A549 (cell line): ENCODE measurements around the gene LGR6. TPM values are rescaled to one million over a fixed set of nuclear protein-coding genes. Genes with fewer than 3 reads are reported as not detected.
A peak's percentile ranks its signal among the peaks of the same experiment; 100 is the strongest.

Experiments used
- ATAC-seq, 2 experiments: fragments of 200-7000 bp in 1 of 2; fragments of >200 bp in 1 of 2; cut with Nextera tagmentation in 1 of 2; cut with Tn5 transposase in 1 of 2; 3 replicates each; pipeline versions ENCODE4 v1.8.0 to v1.9.1; 2018 to 2020; ENCODE audit warnings: mild to moderate bottlenecking in 1 of 2, moderate library complexity in 1 of 2
- CTCF ChIA-PET: fragments of 300-600 bp; sonication (Branson Sonifier 250); formaldehyde crosslinking; extraction: SDS; loops from one replicate; lab custom pipeline; 2021; ENCODE audit warnings: antibody characterized with exemption, inconsistent platforms; lab: Yijun Ruan, JAX
- POLR2A ChIA-PET: fragments of 350-600 bp; formaldehyde crosslinking; extraction: SDS; loops from one replicate; lab custom pipeline; 2021; ENCODE audit warnings: antibody characterized with exemption, inconsistent platforms; lab: Yijun Ruan, JAX
- DNase-seq, 2 experiments: peaks; one replicate each; pipeline versions ENCODE4 v3.0.0 to v3.0.0-alpha.2; 2011 to 2016; ENCODE audit warnings: low read depth in 1 of 2, low spot score in 1 of 2
- FAIRE-seq: peaks from 2 replicates; lab custom pipeline; 2011; peaks lifted over from hg19 to GRCh38; lab: Jason Lieb, UNC
- H3K27ac ChIP-seq, 2 experiments: fragments of >200 bp; sonication (Bioruptor Twin); formaldehyde crosslinking; 3 replicates each; pipeline ENCODE4 v1.5.1; 2016 to 2017
- H3K4me1 ChIP-seq: fragments of >200 bp; sonication (Bioruptor Twin); formaldehyde crosslinking; 3 replicates; pipeline ENCODE4 v1.6.1; 2016
- H3K4me2 ChIP-seq: fragments of >200 bp; sonication (Bioruptor Twin); formaldehyde crosslinking; 3 replicates; pipeline ENCODE4 v1.6.1; 2016
- H3K4me3 ChIP-seq: fragments of >200 bp; sonication (Bioruptor Twin); formaldehyde crosslinking; 3 replicates; pipeline ENCODE4 v1.5.1; 2016
- H3K9me3 ChIP-seq: fragments of >200 bp; sonication (Bioruptor Twin); formaldehyde crosslinking; 3 replicates; pipeline ENCODE4 v1.6.1; 2016
- CBX2 ChIP-seq: fragments of 200-600 bp; sonication (generic); IDR thresholded peaks from 2 replicates; pipeline ENCODE4 v1.6.1; 2016; ENCODE audit warnings: low read depth, mild to moderate bottlenecking, borderline replicate concordance
- CHD2 ChIP-seq: fragments of 150-350 bp; IDR thresholded peaks from 2 replicates; pipeline ENCODE4 v1.6.1; 2014; ENCODE audit warnings: low read length; ENCODE audit not compliant: partially characterized antibody
- E2F6 ChIP-seq: IDR thresholded peaks from 2 replicates; pipeline ENCODE4 v1.6.1; 2012; ENCODE audit warnings: low read depth, borderline replicate concordance
- EP300 ChIP-seq, 2 experiments: fragments of >200 bp; sonication (Bioruptor Twin); formaldehyde crosslinking; IDR thresholded peaks; 2 replicates in 1 of 2; 3 replicates in 1 of 2; pipeline ENCODE4 v1.6.1; 2016 to 2017
- FOSL2 ChIP-seq, 2 experiments: fragments of 450-650 bp in 1 of 2; fragments of >200 bp in 1 of 2; sonication (Bioruptor Twin) in 1 of 2; formaldehyde crosslinking; IDR thresholded peaks; 2 replicates each; pipeline versions ENCODE4 v1.5.0 to v1.6.1; 2016 to 2020; ENCODE audit warnings: mild to moderate bottlenecking in 1 of 2, moderate library complexity in 1 of 2
- HOXB13 ChIP-seq: fragments of 250-450 bp; sonication (Bioruptor Pico); IDR thresholded peaks from 2 replicates; pipeline ENCODE4 v1.5.0; 2020; ENCODE audit warnings: low read depth, mild to moderate bottlenecking, moderate library complexity
- JUNB ChIP-seq: fragments of >200 bp; sonication (Bioruptor Twin); formaldehyde crosslinking; IDR thresholded peaks from 2 replicates; pipeline ENCODE4 v1.6.1; 2016
- KDM1A ChIP-seq: fragments of 200-600 bp; sonication (generic); IDR thresholded peaks from 2 replicates; pipeline ENCODE4 v1.6.1; 2016; ENCODE audit warnings: low read depth, mild to moderate bottlenecking
- MAFK ChIP-seq: fragments of 450-650 bp; IDR thresholded peaks from 2 replicates; pipeline ENCODE4 v1.6.1; 2014; ENCODE audit not compliant: partially characterized antibody
- MAZ ChIP-seq: fragments of 150-350 bp; IDR thresholded peaks from 2 replicates; pipeline ENCODE4 v1.6.1; 2014; ENCODE audit warnings: antibody characterized with exemption, low read depth, low read length, borderline replicate concordance
- MYC ChIP-seq: IDR thresholded peaks from 2 replicates; pipeline ENCODE4 v1.6.1; 2012; ENCODE audit warnings: mild to moderate bottlenecking, inconsistent platforms, low read length, improper control_type of control experiment, borderline replicate concordance
- NFE2L2 ChIP-seq: fragments of 150-350 bp; conservative IDR thresholded peaks from 2 replicates; pipeline ENCODE4 v1.6.1; 2014; ENCODE audit warnings: low read length
- NPAS2 ChIP-seq: fragments of 250-450 bp; sonication (Bioruptor Pico); IDR thresholded peaks from 2 replicates; pipeline ENCODE4 v1.8.0; 2022; ENCODE audit warnings: mild to moderate bottlenecking, moderate library complexity, borderline replicate concordance
- POLR2AphosphoS2 ChIP-seq: conservative IDR thresholded peaks from 2 replicates; pipeline ENCODE4 v1.6.1; 2012; ENCODE audit warnings: low read length, improper control_type of control experiment, inconsistent platforms
- REST ChIP-seq: fragments of 200-600 bp; sonication (generic); IDR thresholded peaks from 2 replicates; pipeline ENCODE4 v1.6.1; 2016; ENCODE audit warnings: antibody characterized with exemption, mild to moderate bottlenecking, moderate library complexity
- RNF2 ChIP-seq: fragments of 200-600 bp; sonication (generic); IDR thresholded peaks from 2 replicates; pipeline ENCODE4 v1.6.1; 2016; ENCODE audit warnings: low read depth, mild to moderate bottlenecking, antibody characterized with exemption, moderate library complexity, borderline replicate concordance
- SMC3 ChIP-seq: fragments of >200 bp; sonication (Bioruptor Twin); formaldehyde crosslinking; IDR thresholded peaks from 3 replicates; pipeline ENCODE4 v1.6.1; 2018; ENCODE audit warnings: inconsistent platforms
- ZFP36 ChIP-seq: fragments of 450-650 bp; IDR thresholded peaks from 2 replicates; pipeline ENCODE4 v1.6.1; 2014; ENCODE audit warnings: borderline replicate concordance; ENCODE audit not compliant: partially characterized antibody
- WGBS: methylation state at CpG from one replicate; pipeline ENCODE4 v1.1.6; 2017; ENCODE audit errors: missing lambda C conversion rate; 5-methylcytosine and 5-hydroxymethylcytosine counted together
- polyA plus RNA-seq, 4 experiments: library from polyadenylated mRNA; depleted of rRNA in 3 of 4; stranded (reverse); fragments of >200 nt; fragmentation: RNase III in 1 of 4; extraction: RNeasy Plus Mini Kit Qiagen cat#74134 plus additional on column Dnase treatment in 1 of 4; gene quantifications; 2 replicates in 3 of 4; 3 replicates in 1 of 4; pipeline ENCODE4 v1.2.3, GENCODE V29; 2011 to 2017
- TF ChIP-seq, protein P1 (sequence below): fragments of 250-450 bp; sonication (Bioruptor Pico); IDR thresholded peaks from 2 replicates; pipeline ENCODE4 v1.5.0; 2020; ENCODE audit warnings: low read depth, mild to moderate bottlenecking, moderate library complexity
- TF ChIP-seq, protein P2 (sequence below): fragments of 250-450 bp; sonication (Bioruptor Pico); IDR thresholded peaks from 2 replicates; pipeline ENCODE4 v1.5.0; 2021; ENCODE audit warnings: mild to moderate bottlenecking, moderate library complexity, borderline replicate concordance

The LGR6 gene
- polyA plus RNA-seq, 2 of the 4 experiments (the other 2 are of a cell fraction): 0.84 to 1.1 TPM

- TF ChIP-seq HOXB13: no peak
- TF ChIP-seq POLR2AphosphoS2: no peak
- TF ChIP-seq FOSL2 (IDR thresholded peaks at IDR 0.05): no peak
- TF ChIP-seq FOSL2 (CRISPR knock-in tag; IDR thresholded peaks at IDR 0.05): no peak
- TF ChIP-seq, all 56 proteins: peak for 0
Measured at GRCh38 chr1:202291001-202291400, 97.4 kb downstream of the LGR6 start (continued).

GRCh38 chr1:202291961-202292712, 98.5 kb downstream of the LGR6 start:
- POLR2A ChIA-PET: interaction anchor here (1.0 kb wide), 1 partner anchor 8 kb away, joined by 5 read pairs; no protein-coding TSS in a partner anchor
- Histone ChIP-seq H3K9me3 (no peaks in the 10 kb centered on the region), H3K4me1 (peaks cover 22% of the 10 kb centered on the region), H3K27ac (peak overlapping the region; percentile 45 to 59; a peak in 5 of 6 replicates), H3K4me3 (no peak overlapping the region), H3K4me2 (peak overlapping the region; percentile 31; the same call in 2 of the 3 replicates)
- peak; percentile 60 for TF ChIP-seq MAFK
- peak; percentile 15; the same call in 1 of the 2 replicates for TF ChIP-seq FOSL2 (IDR thresholded peaks at IDR 0.05)
- no peak for TF ChIP-seq FOSL2 (CRISPR knock-in tag; IDR thresholded peaks at IDR 0.05)
- TF ChIP-seq KDM1A: no peak
- no peak for FAIRE-seq
- ATAC-seq: peak; percentile 69 to 83
- CTCF ChIA-PET: interaction anchor here (1.0 to 3.1 kb wide), 10 partner anchors 9 to 111 kb away, joined by 3 to 15 read pairs (median 4); no protein-coding TSS in a partner anchor
- DNase-seq: peak; percentile 57 to 68
- WGBS: 70% methylated on average over 5 of the region's 5 CpGs

GRCh38 chr1:202292773-202293172, 99.2 kb downstream of the LGR6 start:
- no peak for ATAC-seq
- peaks cover 22% of the 10 kb centered on the region for H3K4me1 ChIP-seq
- peak overlapping the region; percentile 45 to 59; a peak in 5 of 6 replicates for H3K27ac ChIP-seq
- no peaks in the 10 kb centered on the region for H3K9me3 ChIP-seq
- TF ChIP-seq JUNB (no peak), RNF2 (no peak)
- TF ChIP-seq, protein P1, sequence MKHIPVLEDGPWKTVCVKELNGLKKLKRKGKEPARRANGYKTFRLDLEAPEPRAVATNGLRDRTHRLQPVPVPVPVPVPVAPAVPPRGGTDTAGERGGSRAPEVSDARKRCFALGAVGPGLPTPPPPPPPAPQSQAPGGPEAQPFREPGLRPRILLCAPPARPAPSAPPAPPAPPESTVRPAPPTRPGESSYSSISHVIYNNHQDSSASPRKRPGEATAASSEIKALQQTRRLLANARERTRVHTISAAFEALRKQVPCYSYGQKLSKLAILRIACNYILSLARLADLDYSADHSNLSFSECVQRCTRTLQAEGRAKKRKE (CRISPR knock-in tag): no peak
- no peak for DNase-seq
- CTCF ChIA-PET: interaction anchor here (0.6 to 2.9 kb wide), 8 partner anchors 9 to 112 kb away, joined by 3 to 12 read pairs (median 4); no protein-coding TSS in a partner anchor
- WGBS: 93% methylated on average over 1 of the region's 1 CpG
- POLR2A ChIA-PET: interaction anchor here (1.0 kb wide), 1 partner anchor 9 kb away, joined by 5 read pairs; no protein-coding TSS in a partner anchor
- H3K4me2 ChIP-seq: peak overlapping the region; percentile 31; the same call in 2 of the 3 replicates
- FAIRE-seq: no peak
- no peak overlapping the region for H3K4me3 ChIP-seq

DNA sequence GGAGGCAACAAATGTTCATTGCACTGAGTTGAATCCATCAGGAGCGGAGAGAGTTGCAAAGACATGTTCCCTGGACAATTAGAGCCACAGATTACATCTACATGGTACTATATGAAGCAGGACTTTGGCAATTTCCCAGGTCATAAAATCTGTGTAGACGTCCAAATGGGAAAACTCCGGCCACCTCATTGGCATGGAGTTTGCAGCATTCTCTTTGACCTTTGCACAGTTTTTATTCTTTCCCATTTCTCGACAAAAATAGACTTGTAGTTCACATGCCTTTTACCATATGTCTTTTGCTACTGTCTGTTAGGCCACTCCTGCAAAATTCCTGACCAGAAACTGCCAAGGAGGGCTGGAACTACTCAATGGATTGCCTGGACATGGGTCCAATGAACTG, 100.0 kb downstream of the LGR6 start:
- ChIA-PET CTCF (interaction anchor here (0.6 to 1.4 kb wide), 2 partner anchors 19 to 34 kb away, joined by 4 read pairs; no protein-coding TSS in a partner anchor), POLR2A (no interaction called here)
- TF ChIP-seq KDM1A (no peak), EP300 (IDR thresholded peaks at IDR 0.05) (no peak), REST (no peak), POLR2AphosphoS2 (no peak), CBX2 (no peak), NPAS2 (CRISPR knock-in tag) (no peak), CHD2 (no peak), NFE2L2 (no peak), ZFP36 (no peak), E2F6 (no peak), MYC (no peak), MAFK (no peak), SMC3 (no peak), MAZ (no peak)
- TF ChIP-seq, protein P2, sequence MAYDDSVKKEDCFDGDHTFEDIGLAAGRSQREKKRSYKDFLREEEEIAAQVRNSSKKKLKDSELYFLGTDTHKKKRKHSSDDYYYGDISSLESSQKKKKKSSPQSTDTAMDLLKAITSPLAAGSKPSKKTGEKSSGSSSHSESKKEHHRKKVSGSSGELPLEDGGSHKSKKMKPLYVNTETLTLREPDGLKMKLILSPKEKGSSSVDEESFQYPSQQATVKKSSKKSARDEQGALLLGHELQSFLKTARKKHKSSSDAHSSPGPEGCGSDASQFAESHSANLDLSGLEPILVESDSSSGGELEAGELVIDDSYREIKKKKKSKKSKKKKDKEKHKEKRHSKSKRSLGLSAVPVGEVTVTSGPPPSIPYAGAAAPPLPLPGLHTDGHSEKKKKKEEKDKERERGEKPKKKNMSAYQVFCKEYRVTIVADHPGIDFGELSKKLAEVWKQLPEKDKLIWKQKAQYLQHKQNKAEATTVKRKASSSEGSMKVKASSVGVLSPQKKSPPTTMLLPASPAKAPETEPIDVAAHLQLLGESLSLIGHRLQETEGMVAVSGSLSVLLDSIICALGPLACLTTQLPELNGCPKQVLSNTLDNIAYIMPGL: no peak
- no peak for DNase-seq
- Histone ChIP-seq H3K9me3 (no peaks in the 10 kb centered on the region), H3K27ac (no peak overlapping the region; a peak in 2 of 6 replicates), H3K4me2 (no peak overlapping the region), H3K4me1 (peaks cover 22% of the 10 kb centered on the region), H3K4me3 (no peak overlapping the region)
- ATAC-seq: no peak
- 58% methylated on average over 4 of the region's 4 CpGs for WGBS
- no peak for FAIRE-seq
